Hepatocyte (in vitro differentiated cells): ENCODE measurements around the gene CALY. TPM values are rescaled to one million over a fixed set of nuclear protein-coding genes. Genes with fewer than 3 reads are reported as not detected.

Experiments used
- DNase-seq: peaks from one replicate; pipeline ENCODE4 v3.0.0-alpha.2; 2016; ENCODE audit warnings: low spot score
- H2AFZ ChIP-seq: fragments of 200-600 bp; sonication (generic); 2 replicates; pipeline ENCODE4 v1.6.0; 2016; ENCODE audit warnings: antibody characterized with exemption, mild to moderate bottlenecking
- H3K27ac ChIP-seq: fragments of 200-600 bp; sonication (generic); 2 replicates; pipeline ENCODE4 v1.5.1; 2016; ENCODE audit warnings: mild to moderate bottlenecking
- H3K27me3 ChIP-seq: fragments of 200-600 bp; sonication (generic); 2 replicates; pipeline ENCODE4 v1.6.1; 2016
- H3K36me3 ChIP-seq: fragments of 200-600 bp; sonication (generic); replicated peaks from 2 replicates; pipeline ENCODE4 v1.5.1; 2016; ENCODE audit warnings: low read depth; ENCODE audit not compliant: insufficient read depth
- H3K4me1 ChIP-seq: fragments of 200-600 bp; sonication (generic); 2 replicates; pipeline ENCODE4 v1.5.1; 2016; ENCODE audit warnings: mild to moderate bottlenecking, moderate library complexity; ENCODE audit not compliant: insufficient read depth
- H3K4me2 ChIP-seq: fragments of 200-600 bp; sonication (generic); 2 replicates; pipeline ENCODE4 v1.6.0; 2016
- H3K4me3 ChIP-seq: fragments of 200-600 bp; sonication (generic); 2 replicates; pipeline ENCODE4 v1.5.1; 2016; ENCODE audit warnings: mild to moderate bottlenecking
- H3K79me2 ChIP-seq: fragments of 200-600 bp; sonication (generic); 2 replicates; pipeline ENCODE4 v1.6.0; 2017; ENCODE audit warnings: mild to moderate bottlenecking
- H3K9me2 ChIP-seq: fragments of 200-600 bp; sonication (generic); replicated peaks from 2 replicates; pipeline ENCODE4 v1.6.0; 2017; ENCODE audit warnings: mild to moderate bottlenecking; ENCODE audit not compliant: insufficient read depth
- H3K9me3 ChIP-seq: fragments of 200-600 bp; sonication (generic); 2 replicates; pipeline ENCODE4 v1.5.1; 2016; ENCODE audit warnings: low read depth, mild to moderate bottlenecking
- H4K20me1 ChIP-seq: fragments of 200-600 bp; sonication (generic); 2 replicates; pipeline ENCODE4 v1.6.0; 2016; ENCODE audit warnings: mild to moderate bottlenecking; ENCODE audit not compliant: insufficient read depth, poor library complexity, severe bottlenecking
- CTCF ChIP-seq: fragments of 200-600 bp; sonication (generic); IDR thresholded peaks from 2 replicates; pipeline ENCODE4 v1.5.1; 2016; ENCODE audit warnings: antibody characterized with exemption, mild to moderate bottlenecking; ENCODE audit not compliant: poor library complexity
- EZH2 ChIP-seq: fragments of 200-600 bp; sonication (generic); IDR thresholded peaks from 2 replicates; pipeline ENCODE4 v1.6.1; 2016; ENCODE audit warnings: antibody characterized with exemption, mild to moderate bottlenecking, borderline replicate concordance
- EZH2phosphoT487 ChIP-seq: fragments of 200-600 bp; sonication (generic); IDR thresholded peaks from one replicate; pipeline ENCODE4 v1.6.1; 2018; ENCODE audit warnings: antibody characterized with exemption, mild to moderate bottlenecking, low read depth, moderate library complexity; ENCODE audit not compliant: unreplicated experiment, severe bottlenecking
- WGBS: methylation state at CpG from one replicate; pipeline ENCODE4 v1.1.6; 2016; ENCODE audit warnings: low lambda C conversion rate; ENCODE audit errors: missing lambda C conversion rate; 5-methylcytosine and 5-hydroxymethylcytosine counted together
- polyA plus RNA-seq: library from polyadenylated mRNA; unstranded; fragments of >200 nt; fragmentation: Nextera tagmentation; extraction: Ambion mirVana; gene quantifications from 2 replicates; pipeline ENCODE4 v1.2.1, GENCODE V29; 2016
- total RNA-seq: library from RNA; depleted of rRNA; stranded (reverse); fragments of >200 nt; gene quantifications from 2 replicates; pipeline ENCODE4 v1.2.3, GENCODE V29; 2014

The CALY gene
- total and polyA plus RNA-seq, 2 experiments from 2014 or later, result 2.3 to 3.7 TPM

GRCh38 chr10:133279326-133280226, 57.1 kb downstream of the CALY start:
- Histone ChIP-seq H3K27ac (peak overlapping the region; percentile 85), H3K9me3 (no peaks in the 10 kb centered on the region)

GRCh38 chr10:133278577-133279265, 58.0 kb downstream of the CALY start:
- H3K9me3 ChIP-seq, result no peaks in the 10 kb centered on the region
- no peak for TF ChIP-seq EZH2
- no peak for TF ChIP-seq EZH2phosphoT487
- no peak for TF ChIP-seq CTCF
- no peak overlapping the region for H3K4me3 ChIP-seq
- peak overlapping the region; percentile 61 for H3K4me2 ChIP-seq
- no peak overlapping the region for H2AFZ ChIP-seq
- H3K4me1 ChIP-seq, result peaks cover 42% of the 10 kb centered on the region
- DNase-seq, result peak; percentile 83
- H3K79me2 ChIP-seq, result no peaks in the 10 kb centered on the region
- WGBS, result 52% methylated on average over 19 of the region's 19 CpGs
- H3K36me3 ChIP-seq, result no peaks in the 10 kb centered on the region
- peak overlapping the region; percentile 85 for H3K27ac ChIP-seq
- no peaks in the 10 kb centered on the region for H3K9me2 ChIP-seq
- H3K27me3 ChIP-seq, result peaks cover 13% of the 10 kb centered on the region
- no peaks in the 10 kb centered on the region for H4K20me1 ChIP-seq

More at GRCh38 chr10:133279326-133280226, 57.1 kb downstream of the CALY start:
- Histone ChIP-seq H3K4me2 (no peak overlapping the region), H3K4me3 (no peak overlapping the region), H3K9me2 (no peaks in the 10 kb centered on the region), H3K27me3 (peaks cover 13% of the 10 kb centered on the region), H3K79me2 (no peaks in the 10 kb centered on the region), H2AFZ (no peak overlapping the region), H3K36me3 (no peaks in the 10 kb centered on the region), H4K20me1 (no peaks in the 10 kb centered on the region), H3K4me1 (peaks cover 41% of the 10 kb centered on the region)
- no peak for DNase-seq
- WGBS, result 91% methylated on average over 24 of the region's 24 CpGs
- TF ChIP-seq EZH2 (no peak), CTCF (no peak), EZH2phosphoT487 (no peak)

GRCh38 chr10:133277993-133278576, 58.6 kb downstream of the CALY start:
- H3K4me1 ChIP-seq, result peaks cover 42% of the 10 kb centered on the region
- no peaks in the 10 kb centered on the region for H3K79me2 ChIP-seq
- H2AFZ ChIP-seq, result no peak overlapping the region
- no peaks in the 10 kb centered on the region for H3K36me3 ChIP-seq
- H3K27me3 ChIP-seq, result peaks cover 13% of the 10 kb centered on the region
- peak overlapping the region; percentile 85 for H3K27ac ChIP-seq
- H3K9me2 ChIP-seq, result no peaks in the 10 kb centered on the region
- peak overlapping the region; percentile 61 for H3K4me2 ChIP-seq
- no peak overlapping the region for H3K4me3 ChIP-seq
- no peak for DNase-seq
- no peaks in the 10 kb centered on the region for H3K9me3 ChIP-seq
- TF ChIP-seq EZH2, result no peak
- TF ChIP-seq EZH2phosphoT487, result no peak
- no peak for TF ChIP-seq CTCF
- H4K20me1 ChIP-seq, result no peaks in the 10 kb centered on the region
- WGBS, result 61% methylated on average over 12 of the region's 12 CpGs
